WTC11 (cell line): Measurements from ENCODE around the gene UBALD1. TPM values are rescaled to one million over a fixed set of nuclear protein-coding genes. Genes with fewer than 3 reads are reported as not detected.

ENCODE experiments used
- ATAC-seq: fragments of 200-7000 bp; cut with Tn5 transposase; 2 replicates; pipeline ENCODE4 v1.10.0; 2021; ENCODE audit warnings: mild to moderate bottlenecking, moderate library complexity
- CTCF ChIA-PET: fragments of 300-600 bp; sonication (Branson Sonifier 250); formaldehyde crosslinking; loops from one replicate; lab custom pipeline; 2021; ENCODE audit warnings: antibody characterized with exemption; lab: Charles Lee
- POLR2A ChIA-PET: fragments of 350-600 bp; sonication (Branson Sonifier 250); formaldehyde crosslinking; loops from one replicate; lab custom pipeline; 2021; ENCODE audit warnings: antibody characterized with exemption; lab: Charles Lee
- DNase-seq: peaks from one replicate; pipeline ENCODE4 v3.0.0; 2021; ENCODE audit warnings: low spot score
- H3K27ac Mint-ChIP-seq: 2 replicates; pipeline ENCODE4 v1.8.0; 2021; ENCODE audit warnings: mixed read lengths
- H3K27me3 Mint-ChIP-seq: 2 replicates; pipeline ENCODE4 v1.8.0; 2021; ENCODE audit warnings: low read depth, mild to moderate bottlenecking, moderate library complexity, mixed read lengths
- H3K36me3 Mint-ChIP-seq: 2 replicates; pipeline ENCODE4 v1.8.0; 2021; ENCODE audit warnings: mixed read lengths
- H3K4me1 Mint-ChIP-seq: 2 replicates; pipeline ENCODE4 v1.8.0; 2022; ENCODE audit warnings: mixed read lengths
- H3K4me3 Mint-ChIP-seq: 2 replicates; pipeline ENCODE4 v1.8.0; 2021; ENCODE audit warnings: mild to moderate bottlenecking, moderate library complexity, mixed read lengths
- H3K9me3 Mint-ChIP-seq: 2 replicates; pipeline ENCODE4 v1.8.0; 2021; ENCODE audit warnings: mixed read lengths
- AR ChIP-seq: fragments of 250-450 bp; sonication (Bioruptor Pico); IDR thresholded peaks from 2 replicates; pipeline ENCODE4 v1.9.0; 2021; ENCODE audit warnings: mild to moderate bottlenecking
- CREB1 ChIP-seq: sonication (generic); formaldehyde crosslinking; IDR thresholded peaks from 2 replicates; pipeline ENCODE4 v1.8.0; 2023; ENCODE audit warnings: mild to moderate bottlenecking, missing genetic modification reagents
- E2F5 ChIP-seq: sonication (generic); formaldehyde crosslinking; IDR thresholded peaks from 2 replicates; pipeline ENCODE4 v1.8.1; 2022; ENCODE audit warnings: mild to moderate bottlenecking, moderate library complexity, missing genetic modification reagents
- ELF4 ChIP-seq: sonication (generic); formaldehyde crosslinking; IDR thresholded peaks from 2 replicates; pipeline ENCODE4 v1.8.1; 2022; ENCODE audit warnings: low read depth, mild to moderate bottlenecking, moderate library complexity, missing genetic modification reagents
- ERG ChIP-seq: fragments of 250-450 bp; sonication (Bioruptor Pico); IDR thresholded peaks from 2 replicates; pipeline ENCODE4 v1.8.0; 2021; ENCODE audit warnings: mild to moderate bottlenecking
- FOXP4 ChIP-seq: sonication (generic); formaldehyde crosslinking; IDR thresholded peaks from 2 replicates; pipeline ENCODE4 v1.8.0; 2022; ENCODE audit warnings: mild to moderate bottlenecking, missing genetic modification reagents
- GRHL2 ChIP-seq: fragments of 250-450 bp; sonication (Bioruptor Pico); IDR thresholded peaks from 2 replicates; pipeline ENCODE4 v1.8.0; 2022; ENCODE audit warnings: mild to moderate bottlenecking, moderate library complexity; ENCODE audit not compliant: insufficient replicate concordance, severe bottlenecking
- KAT7 ChIP-seq: sonication (generic); formaldehyde crosslinking; IDR thresholded peaks from 2 replicates; pipeline ENCODE4 v1.8.1; 2023; ENCODE audit warnings: missing genetic modification reagents, mild to moderate bottlenecking, borderline replicate concordance
- MYBL2 ChIP-seq: sonication (generic); formaldehyde crosslinking; IDR thresholded peaks from 2 replicates; pipeline ENCODE4 v1.8.1; 2023; ENCODE audit warnings: mild to moderate bottlenecking, moderate library complexity, missing genetic modification reagents
- NR3C1 ChIP-seq: sonication (generic); formaldehyde crosslinking; conservative IDR thresholded peaks from 2 replicates; pipeline ENCODE4 v1.8.1; 2023; ENCODE audit warnings: low read depth, mild to moderate bottlenecking, missing genetic modification reagents
- PRDM15 ChIP-seq: sonication (generic); formaldehyde crosslinking; IDR thresholded peaks from 2 replicates; pipeline ENCODE4 v1.8.0; 2022; ENCODE audit warnings: missing genetic modification reagents
- TEAD1 ChIP-seq: sonication (generic); formaldehyde crosslinking; IDR thresholded peaks from 2 replicates; pipeline ENCODE4 v1.8.0; 2022; ENCODE audit warnings: mild to moderate bottlenecking, missing genetic modification reagents
- ZBTB21 ChIP-seq: sonication (generic); formaldehyde crosslinking; IDR thresholded peaks from 2 replicates; pipeline ENCODE4 v1.8.1; 2023; ENCODE audit warnings: mild to moderate bottlenecking, missing genetic modification reagents, borderline replicate concordance
- ZNF232 ChIP-seq: sonication (generic); formaldehyde crosslinking; IDR thresholded peaks from 2 replicates; pipeline ENCODE4 v1.8.0; 2022; ENCODE audit warnings: mild to moderate bottlenecking, missing genetic modification reagents
- ZNF396 ChIP-seq: fragments of 250-450 bp; sonication (Bioruptor Pico); IDR thresholded peaks from 2 replicates; pipeline ENCODE4 v1.8.0; 2021; ENCODE audit warnings: mild to moderate bottlenecking, moderate library complexity, borderline replicate concordance
- ZSCAN18 ChIP-seq: fragments of 250-450 bp; sonication (Bioruptor Pico); IDR thresholded peaks from 2 replicates; pipeline ENCODE4 v2.1.2; 2022; ENCODE audit warnings: mild to moderate bottlenecking, moderate library complexity
- total RNA-seq: library from RNA; stranded (reverse); gene quantifications from 3 replicates; pipeline ENCODE4 v1.2.3, GENCODE V29; 2021

UBALD1 gene
- total RNA-seq, 1 experiment from 2014 or later = 56.8 TPM

GRCh38 chr16:4599545-4599944 lies 15.1 kb downstream of the UBALD1 start:
- DNase-seq = no peak
- ChIA-PET CTCF (interaction anchor here (0.9 to 1.9 kb wide), 6 partner anchors 14 to 122 kb away, joined by 3 to 14 read pairs (median 4); partner anchors contain the start of gene MGRN1), POLR2A (interaction anchor here (1.3 to 1.4 kb wide), 2 partner anchors 17 to 97 kb away, joined by 4 read pairs; no protein-coding TSS in a partner anchor)
- no peak for ATAC-seq
- Mint-ChIP-seq H3K27ac (peak overlapping the region; percentile 70; the same call in 1 of the 2 replicates), H3K4me1 (peaks cover 6% of the 10 kb centered on the region; the same call in 1 of the 2 replicates), H3K4me3 (no peak overlapping the region), H3K36me3 (no peaks in the 10 kb centered on the region), H3K9me3 (no peaks in the 10 kb centered on the region), H3K27me3 (no peaks in the 10 kb centered on the region)
- TF ChIP-seq E2F5 = no peak
- no peak for TF ChIP-seq ZBTB21 (CRISPR knock-in tag)
- TF ChIP-seq NR3C1 (CRISPR knock-in tag) = no peak
- TF ChIP-seq AR (CRISPR knock-in tag) = no peak
- no peak for TF ChIP-seq GRHL2 (CRISPR knock-in tag)
- TF ChIP-seq ZSCAN18 (CRISPR knock-in tag) = no peak
- no peak for TF ChIP-seq PRDM15 (CRISPR knock-in tag)
- TF ChIP-seq ELF4 (CRISPR knock-in tag) = no peak
- TF ChIP-seq KAT7 (CRISPR knock-in tag) = no peak
- no peak for TF ChIP-seq ZNF396 (CRISPR knock-in tag)

GRCh38 chr16:4599037-4599436 lies 15.7 kb downstream of the UBALD1 start:
- Mint-ChIP-seq H3K4me3 (no peak overlapping the region), H3K27me3 (no peaks in the 10 kb centered on the region), H3K4me1 (peaks cover 7% of the 10 kb centered on the region), H3K9me3 (no peaks in the 10 kb centered on the region), H3K36me3 (no peaks in the 10 kb centered on the region), H3K27ac (0 out of 2 replicates have a peak overlapping the region, but pooled peaks have one; percentile 65)
- TF ChIP-seq CREB1 (CRISPR knock-in tag) (no peak), FOXP4 (no peak), MYBL2 (no peak), TEAD1 (no peak), ERG (no peak), ZNF232 (CRISPR knock-in tag) (no peak)
- DNase-seq (no peak), ATAC-seq (no peak)
- POLR2A ChIA-PET = interaction anchor here (1.3 to 1.4 kb wide), 2 partner anchors 17 to 96 kb away, joined by 4 read pairs; no protein-coding TSS in a partner anchor
- CTCF ChIA-PET = interaction anchor here (0.7 to 1.9 kb wide), 6 partner anchors 13 to 121 kb away, joined by 3 to 14 read pairs (median 4); partner anchors contain the start of gene MGRN1
